Ishikawa (cell line): ENCODE measurements around the gene TPCN1.

Experiments used
- CEBPB ChIP-seq: IDR thresholded peaks from 2 replicates; pipeline ENCODE4 v1.6.1; 2012
- CREB1 ChIP-seq: IDR thresholded peaks from 2 replicates; pipeline ENCODE4 v1.6.1; 2012; ENCODE audit warnings: low read depth
- EGR1 ChIP-seq: IDR thresholded peaks from 2 replicates; pipeline ENCODE4 v1.6.1; 2012
- EP300 ChIP-seq: IDR thresholded peaks from 2 replicates; pipeline ENCODE4 v1.6.1; 2012; ENCODE audit warnings: borderline replicate concordance
- FOXM1 ChIP-seq: IDR thresholded peaks from 2 replicates; pipeline ENCODE4 v1.6.1; 2012; ENCODE audit warnings: low read depth, borderline replicate concordance
- NFIC ChIP-seq: IDR thresholded peaks from 2 replicates; pipeline ENCODE4 v1.6.1; 2012
- RAD21 ChIP-seq: IDR thresholded peaks from 2 replicates; pipeline ENCODE4 v1.6.1; 2012; ENCODE audit warnings: low read depth
- REST ChIP-seq: IDR thresholded peaks from 2 replicates; pipeline ENCODE4 v1.6.1; 2012; ENCODE audit warnings: low read depth, mild to moderate bottlenecking
- TAF1 ChIP-seq: IDR thresholded peaks from 2 replicates; pipeline ENCODE4 v1.6.1; 2012; ENCODE audit warnings: low read depth, mild to moderate bottlenecking
- TCF12 ChIP-seq: IDR thresholded peaks from 2 replicates; pipeline ENCODE4 v1.6.1; 2012; ENCODE audit warnings: low read depth
- TEAD4 ChIP-seq: IDR thresholded peaks from 2 replicates; pipeline ENCODE4 v1.6.1; 2012
- YY1 ChIP-seq: IDR thresholded peaks from 2 replicates; pipeline ENCODE4 v1.6.1; 2012; ENCODE audit warnings: low read depth
- ZBTB7A ChIP-seq: IDR thresholded peaks from 2 replicates; pipeline ENCODE4 v1.6.1; 2012; ENCODE audit warnings: low read depth
- TF ChIP-seq, protein P1 (sequence below): IDR thresholded peaks from 2 replicates; pipeline ENCODE4 v1.6.1; 2012
- TF ChIP-seq, protein P2 (sequence below): IDR thresholded peaks from 2 replicates; pipeline ENCODE4 v1.6.1; 2012

TPCN1 gene

GRCh38 chr12:113174461-113175384 is 46.5 kb upstream of the TPCN1 start:
- TF ChIP-seq RAD21 (peak; percentile 86), REST (no peak)
- TF ChIP-seq, protein P1, sequence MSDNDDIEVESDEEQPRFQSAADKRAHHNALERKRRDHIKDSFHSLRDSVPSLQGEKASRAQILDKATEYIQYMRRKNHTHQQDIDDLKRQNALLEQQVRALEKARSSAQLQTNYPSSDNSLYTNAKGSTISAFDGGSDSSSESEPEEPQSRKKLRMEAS, result no peak

GRCh38 chr12:113179023-113179422 is 42.2 kb upstream of the TPCN1 start:
- no peak for TF ChIP-seq EGR1
- TF ChIP-seq, protein P1, result no peak
- no peak for TF ChIP-seq YY1
- TF ChIP-seq, protein P2, sequence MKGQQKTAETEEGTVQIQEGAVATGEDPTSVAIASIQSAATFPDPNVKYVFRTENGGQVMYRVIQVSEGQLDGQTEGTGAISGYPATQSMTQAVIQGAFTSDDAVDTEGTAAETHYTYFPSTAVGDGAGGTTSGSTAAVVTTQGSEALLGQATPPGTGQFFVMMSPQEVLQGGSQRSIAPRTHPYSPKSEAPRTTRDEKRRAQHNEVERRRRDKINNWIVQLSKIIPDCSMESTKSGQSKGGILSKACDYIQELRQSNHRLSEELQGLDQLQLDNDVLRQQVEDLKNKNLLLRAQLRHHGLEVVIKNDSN, result no peak
- no peak for TF ChIP-seq REST
- TF ChIP-seq RAD21, result no peak
- TF ChIP-seq EP300, result no peak
- TF ChIP-seq FOXM1, result no peak
- no peak for TF ChIP-seq CEBPB
- TF ChIP-seq CREB1, result no peak
- TF ChIP-seq NFIC, result no peak
- TF ChIP-seq TEAD4, result no peak
- TF ChIP-seq ZBTB7A, result no peak
- TF ChIP-seq TCF12, result no peak
- no peak for TF ChIP-seq TAF1

DNA sequence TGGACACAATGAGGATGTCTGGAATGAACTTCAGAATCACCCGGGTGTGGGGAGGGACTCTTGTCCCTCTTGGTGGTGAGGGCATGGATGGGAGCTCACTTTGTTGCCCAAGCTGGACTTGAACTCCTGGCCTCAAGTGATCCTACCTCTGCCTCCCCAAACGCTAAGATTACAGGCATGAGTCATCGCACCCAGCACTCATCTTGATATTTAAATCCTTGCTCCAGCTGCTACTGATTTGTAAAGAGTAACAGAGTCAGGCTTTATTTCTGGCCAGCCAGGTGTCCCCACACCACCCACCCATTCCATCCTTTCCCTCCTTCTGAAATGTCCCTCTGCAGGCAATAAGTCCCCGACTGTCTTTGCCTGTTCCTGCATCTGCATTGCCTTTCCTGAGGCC is 40.9 kb upstream of the TPCN1 start:
- TF ChIP-seq YY1 (no peak), EP300 (no peak), RAD21 (no peak), FOXM1 (no peak), EGR1 (no peak), CEBPB (no peak), TCF12 (no peak), ZBTB7A (no peak), TEAD4 (no peak), TAF1 (no peak), NFIC (no peak), CREB1 (no peak), REST (no peak)
- TF ChIP-seq, protein P2, result no peak

- TF ChIP-seq TEAD4 (no peak), EP300 (no peak), TCF12 (no peak), ZBTB7A (no peak), EGR1 (no peak), TAF1 (no peak), CREB1 (no peak)
- TF ChIP-seq, protein P1, result no peak
- TF ChIP-seq, protein P2, result no peak
These were observed 39.3 kb upstream of the TPCN1 start for GRCh38 chr12:113181975-113182374.
